ENCODE results near the gene SEC31B. TPM values are rescaled to one million over a fixed set of nuclear protein-coding genes. Genes with fewer than 3 reads are reported as not detected.
A peak's percentile ranks its signal among the peaks of the same experiment; 100 is the strongest.

SEC31B gene
- total RNA-seq, 1 donor from 2014 or later: 8.5 TPM

GRCh38 chr10:100510533-100511308, 8.9 kb downstream of the SEC31B start:
- no peak overlapping the region for H3K27ac Mint-ChIP-seq (ENCODE audit: unreplicated experiment)
- peaks cover 3% of the 10 kb centered on the region for H3K4me1 Mint-ChIP-seq (ENCODE audit: low read depth)
- peaks cover 11% of the 10 kb centered on the region for H3K36me3 Mint-ChIP-seq (ENCODE audit: low read depth)
- no peak for TF ChIP-seq CTCF (IDR thresholded peaks at IDR 0.05)
- no peak for DNase-seq (ENCODE audit: low spot score)
- no peak overlapping the region for H3K4me3 Mint-ChIP-seq (ENCODE audit: unreplicated experiment)
- no peaks in the 10 kb centered on the region for H3K9me3 Mint-ChIP-seq (ENCODE audit: low read depth)
- H3K27me3 Mint-ChIP-seq (ENCODE audit: low read depth): no peaks in the 10 kb centered on the region

GRCh38 chr10:100509241-100509840, 10.3 kb downstream of the SEC31B start:
- Mint-ChIP-seq H3K27me3 (ENCODE audit: low read depth) (no peaks in the 10 kb centered on the region), H3K4me3 (ENCODE audit: unreplicated experiment) (no peak overlapping the region)

GRCh38 chr10:100508691-100509150, 10.9 kb downstream of the SEC31B start:
- peaks cover 14% of the 10 kb centered on the region for H3K4me1 Mint-ChIP-seq (ENCODE audit: low read depth)
- no peaks in the 10 kb centered on the region for H3K27me3 Mint-ChIP-seq (ENCODE audit: low read depth)
- no peak overlapping the region for H3K27ac Mint-ChIP-seq (ENCODE audit: unreplicated experiment)
- no peak overlapping the region for H3K4me3 Mint-ChIP-seq (ENCODE audit: unreplicated experiment)
- no peak for DNase-seq (ENCODE audit: low spot score)
- H3K36me3 Mint-ChIP-seq (ENCODE audit: low read depth): peaks cover 12% of the 10 kb centered on the region
- TF ChIP-seq CTCF (IDR thresholded peaks at IDR 0.05): peak; percentile 86
- H3K9me3 Mint-ChIP-seq (ENCODE audit: low read depth): no peaks in the 10 kb centered on the region

More at GRCh38 chr10:100509241-100509840, 10.3 kb downstream of the SEC31B start:
- no peak for DNase-seq (ENCODE audit: low spot score)
- H3K9me3 Mint-ChIP-seq (ENCODE audit: low read depth): no peaks in the 10 kb centered on the region
- no peak overlapping the region for H3K27ac Mint-ChIP-seq (ENCODE audit: unreplicated experiment)
- TF ChIP-seq CTCF (IDR thresholded peaks at IDR 0.05): no peak
- peaks cover 12% of the 10 kb centered on the region for H3K36me3 Mint-ChIP-seq (ENCODE audit: low read depth)
- H3K4me1 Mint-ChIP-seq (ENCODE audit: low read depth): peaks cover 8% of the 10 kb centered on the region

GRCh38 chr10:100508266-100508665, 11.4 kb downstream of the SEC31B start:
- Mint-ChIP-seq H3K27me3 (ENCODE audit: low read depth) (no peaks in the 10 kb centered on the region), H3K4me3 (ENCODE audit: unreplicated experiment) (no peak overlapping the region), H3K4me1 (ENCODE audit: low read depth) (peaks cover 15% of the 10 kb centered on the region), H3K27ac (ENCODE audit: unreplicated experiment) (no peak overlapping the region), H3K9me3 (ENCODE audit: low read depth) (no peaks in the 10 kb centered on the region), H3K36me3 (ENCODE audit: low read depth) (peaks cover 12% of the 10 kb centered on the region)
- no peak for TF ChIP-seq CTCF (IDR thresholded peaks at IDR 0.05)
- no peak for DNase-seq (ENCODE audit: low spot score)

- no peak for DNase-seq (ENCODE audit: low spot score)
- Mint-ChIP-seq H3K9me3 (ENCODE audit: low read depth) (no peaks in the 10 kb centered on the region), H3K4me1 (ENCODE audit: low read depth) (peaks cover 15% of the 10 kb centered on the region), H3K27ac (ENCODE audit: unreplicated experiment) (no peak overlapping the region), H3K4me3 (ENCODE audit: unreplicated experiment) (no peak overlapping the region), H3K27me3 (ENCODE audit: low read depth) (no peaks in the 10 kb centered on the region), H3K36me3 (ENCODE audit: low read depth) (peaks cover 12% of the 10 kb centered on the region)
- no peak for TF ChIP-seq CTCF (IDR thresholded peaks at IDR 0.05)
Measured at GRCh38 chr10:100507357-100507732, 12.3 kb downstream of the SEC31B start.
